ENCODE measurements around the gene C1RL.
A peak's percentile ranks its signal among the peaks of the same experiment; 100 is the strongest.
"Not testable (repeated sequence)": the region's sequence is repeated elsewhere in the genome, so short reads cannot be mapped to it uniquely, and the experiment has no call there.

C1RL gene

GRCh38 chr12:7107636-7108002 is 1.4 kb downstream of the C1RL start:
- no peak for TF ChIP-seq CTCF (IDR thresholded peaks at IDR 0.05; ENCODE audit: borderline replicate concordance, insufficient read depth, low read depth, low read length)
- peak overlapping the region; percentile 78 for H3K4me3 ChIP-seq (ENCODE audit: low read depth, low read length)

GRCh38 chr12:7107181-7107580 is 1.8 kb downstream of the C1RL start:
- not testable (repeated sequence) for H3K4me3 ChIP-seq (ENCODE audit: low read depth, low read length)

- TF ChIP-seq CTCF (IDR thresholded peaks at IDR 0.05; ENCODE audit: borderline replicate concordance, insufficient read depth, low read depth, low read length): no peak
- H3K4me3 ChIP-seq (ENCODE audit: low read depth, low read length): no peak overlapping the region
These were observed 2.9 kb downstream of the C1RL start for GRCh38 chr12:7106082-7106481.

GRCh38 chr12:7103837-7104584 is 5.0 kb downstream of the C1RL start:
- H3K4me3 ChIP-seq (ENCODE audit: low read depth, low read length): no peak overlapping the region
- no peak for TF ChIP-seq CTCF (IDR thresholded peaks at IDR 0.05; ENCODE audit: borderline replicate concordance, insufficient read depth, low read depth, low read length)

- TF ChIP-seq CTCF (IDR thresholded peaks at IDR 0.05; ENCODE audit: borderline replicate concordance, insufficient read depth, low read depth, low read length): no peak
- no peak overlapping the region for H3K4me3 ChIP-seq (ENCODE audit: low read depth, low read length)
These were observed 6.4 kb downstream of the C1RL start for GRCh38 chr12:7102582-7102981.

- no peak overlapping the region for H3K4me3 ChIP-seq (ENCODE audit: low read depth, low read length)
- no peak for TF ChIP-seq CTCF (IDR thresholded peaks at IDR 0.05; ENCODE audit: borderline replicate concordance, insufficient read depth, low read depth, low read length)
These were observed 7.3 kb downstream of the C1RL start for GRCh38 chr12:7101694-7102131.

GRCh38 chr12:7101047-7101693 is 7.8 kb downstream of the C1RL start:
- TF ChIP-seq CTCF (IDR thresholded peaks at IDR 0.05; ENCODE audit: borderline replicate concordance, insufficient read depth, low read depth, low read length): no peak
- H3K4me3 ChIP-seq (ENCODE audit: low read depth, low read length): no peak overlapping the region

All from GM12875 (cell line).